IPS-20b (cell line): ENCODE data around the gene OR52E1.

Source experiments
- H3K27ac ChIP-seq: one replicate; pipeline ENCODE4 v1.5.1; 2013; ENCODE audit warnings: low read length
- H3K27me3 ChIP-seq: 2 replicates; pipeline ENCODE4 v1.6.1; 2013; ENCODE audit warnings: mild to moderate bottlenecking, low read length, inconsistent platforms; ENCODE audit not compliant: insufficient read depth
- H3K36me3 ChIP-seq: 2 replicates; pipeline ENCODE4 v1.6.1; 2013; ENCODE audit warnings: low read depth, mild to moderate bottlenecking, inconsistent platforms, low read length, moderate library complexity; ENCODE audit not compliant: insufficient read depth
- H3K4me1 ChIP-seq: 2 replicates; pipeline ENCODE4 v1.6.1; 2013; ENCODE audit warnings: mild to moderate bottlenecking, control low read depth, inconsistent platforms, low read length, moderate library complexity; ENCODE audit not compliant: insufficient read depth
- H3K4me3 ChIP-seq: 2 replicates; pipeline ENCODE4 v1.5.1; 2013; ENCODE audit warnings: mild to moderate bottlenecking, low read length, inconsistent platforms
- H3K9ac ChIP-seq: 2 replicates; pipeline ENCODE4 v1.6.1; 2013; ENCODE audit warnings: low read depth, mild to moderate bottlenecking, inconsistent platforms, low read length, moderate library complexity
- H3K9me3 ChIP-seq: 2 replicates; pipeline ENCODE4 v1.6.1; 2013; ENCODE audit warnings: mild to moderate bottlenecking, low read depth, low read length, inconsistent platforms; ENCODE audit not compliant: insufficient read depth

OR52E1 gene

DNA sequence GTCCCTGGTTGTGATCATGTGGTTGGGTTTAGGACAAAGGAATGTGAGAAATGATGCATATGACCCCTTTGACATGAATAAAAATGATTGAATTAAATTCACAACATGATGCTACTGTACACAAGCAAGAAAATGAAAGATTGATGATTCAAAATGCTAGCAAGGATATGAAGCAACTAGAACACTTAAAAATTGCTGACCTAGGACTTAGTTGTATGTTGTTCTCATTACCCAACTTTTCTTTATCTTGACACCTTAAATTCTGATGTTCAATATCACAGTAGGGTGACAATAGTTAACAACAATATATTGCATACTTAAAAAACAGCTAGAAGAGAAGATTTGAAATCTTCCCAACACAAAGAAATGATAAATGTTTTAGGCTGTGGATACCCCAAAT, 48.2 kb downstream of the OR52E1 start:
- no peak overlapping the region for H3K27ac ChIP-seq
- H3K4me3 ChIP-seq = no peak overlapping the region
- no peaks in the 10 kb centered on the region for H3K36me3 ChIP-seq
- H3K9ac ChIP-seq = no peak overlapping the region
- no peaks in the 10 kb centered on the region for H3K27me3 ChIP-seq
- H3K9me3 ChIP-seq = no peaks in the 10 kb centered on the region
- H3K4me1 ChIP-seq = no peaks in the 10 kb centered on the region

DNA sequence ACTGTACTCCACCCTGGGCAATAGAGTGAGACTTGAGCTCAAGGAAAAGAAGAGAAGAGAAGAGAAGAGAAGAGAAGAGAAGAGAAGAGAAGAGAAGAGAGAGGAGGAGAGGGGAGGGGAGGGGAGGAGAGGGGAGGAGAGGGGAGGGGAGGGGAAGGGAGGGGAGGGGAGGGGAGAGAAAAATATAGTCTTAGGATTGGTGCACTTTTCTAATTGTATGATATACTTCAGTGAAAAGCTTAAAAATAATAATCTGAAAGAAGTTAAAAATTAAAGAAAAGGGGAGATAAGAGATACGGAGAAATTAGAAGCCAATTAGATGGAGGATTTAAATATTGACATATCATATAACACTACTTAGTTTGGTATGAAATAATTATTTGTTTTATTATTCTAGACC, 49.5 kb downstream of the OR52E1 start:
- Histone ChIP-seq H3K36me3 (no peaks in the 10 kb centered on the region), H3K9me3 (no peaks in the 10 kb centered on the region), H3K27ac (no peak overlapping the region), H3K27me3 (no peaks in the 10 kb centered on the region), H3K4me1 (no peaks in the 10 kb centered on the region), H3K9ac (no peak overlapping the region), H3K4me3 (no peak overlapping the region)
